ENCODE data around the gene TEX29. TPM values are rescaled to one million over a fixed set of nuclear protein-coding genes. Genes with fewer than 3 reads are reported as not detected.

TEX29 gene
- total and polyA plus RNA-seq, 9 of the 15 experiments (the other 6 are each of a cell fraction or from before 2014, with no cell fraction given) = 0.11 TPM; not detected in 7

DNA sequence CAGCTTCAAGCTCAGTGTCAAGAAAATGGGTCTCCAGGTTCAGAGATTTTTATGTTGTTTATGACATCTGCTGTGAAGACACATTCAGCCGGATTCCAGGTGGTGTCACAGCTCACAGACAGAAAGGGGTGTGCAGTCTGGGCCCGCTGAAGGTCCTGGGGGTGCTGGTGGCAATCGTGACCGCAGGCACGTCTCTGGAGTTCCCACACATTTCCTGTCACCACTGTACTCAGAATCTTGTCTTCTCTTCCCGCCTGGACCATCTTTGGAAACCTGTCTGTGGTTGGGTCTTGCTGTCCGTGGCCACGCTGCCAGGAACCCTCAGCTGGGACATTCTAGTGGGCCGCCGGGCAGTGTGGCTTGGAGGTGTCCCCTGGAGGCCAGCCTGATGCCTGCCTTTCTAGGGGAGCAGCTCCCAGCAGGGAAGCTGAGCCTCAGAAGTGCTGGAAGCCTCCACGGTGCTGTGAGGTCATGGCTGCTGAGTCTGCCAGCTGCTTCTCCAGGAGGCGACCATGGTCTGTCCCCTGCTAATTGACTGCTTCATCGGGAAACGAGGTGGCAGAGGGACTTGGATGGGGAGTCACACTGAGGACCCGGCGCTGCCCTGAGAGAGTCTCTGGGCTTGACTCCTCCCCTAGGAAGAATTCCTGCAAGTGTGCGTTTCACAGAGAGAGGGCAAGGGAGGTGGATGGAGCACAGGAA is 3.7 kb downstream of the TEX29 start:
- Histone ChIP-seq H3K27me3 (ENCODE audit: control insufficient read depth in 2 of 2, insufficient read depth in 2 of 2, low read length in 2 of 2) (peaks cover 5 to 85% of the 10 kb centered on the region in 2 experiments; a peak in 4 of 5 replicates), H3K4me1 (replicated peaks in 1 of 2; ENCODE audit: control insufficient read depth in 2 of 2, insufficient read depth in 2 of 2, low read length in 2 of 2) (peaks cover 0 to 6% of the 10 kb centered on the region in 2 experiments; a peak in 2 of 5 replicates), H3K79me2 (ENCODE audit: control insufficient read depth, insufficient read depth, low read length) (no peaks in the 10 kb centered on the region), H3K4me3 (no peak overlapping the region), H2AFZ (ENCODE audit: low read depth, low read length) (no peak overlapping the region), H3K9me3 (replicated peaks; ENCODE audit: control insufficient read depth, insufficient read depth, low read depth, low read length) (no peaks in the 10 kb centered on the region), H3K4me2 (ENCODE audit: insufficient read depth, low read length) (no peak overlapping the region), H3K36me3 (ENCODE audit: control insufficient read depth, insufficient read depth, low read length) (no peaks in the 10 kb centered on the region), H3K9ac (ENCODE audit: insufficient read depth in 1 of 2, low read depth in 2 of 2, low read length in 2 of 2) (no peak overlapping the region), H4K20me1 (replicated peaks; ENCODE audit: control insufficient read depth, insufficient read depth, low read length) (no peaks in the 10 kb centered on the region), H3K9me1 (ENCODE audit: control insufficient read depth, insufficient read depth, low read length) (no peaks in the 10 kb centered on the region), H3K27ac (ENCODE audit: extremely low read depth, low read depth, low read length) (no peak overlapping the region)
- ATAC-seq (no peak), DNase-seq (ENCODE audit: extremely low read depth in 1 of 4, low spot score in 3 of 4) (no peak), FAIRE-seq (no peak)
- ChIA-PET POLR2A (no interaction called here), CTCF (ENCODE audit: low intra/inter-chr PET ratio) (no interaction called here)
- 0% methylated on average over 13 of the region's 17 CpGs for WGBS (ENCODE audit: insufficient coverage, low coverage, missing lambda C conversion rate)
- intact Hi-C loops (cut with micrococcal nuclease) (no loop called here), in situ Hi-C loops (cut with MboI) (no loop called here)
- TF ChIP-seq PHB (CRISPR knock-in tag; IDR thresholded peaks at IDR 0.05) (no peak), EP300 (IDR thresholded peaks at IDR 0.05; ENCODE audit: low read length) (no peak)
- no TSS peak for BruUV-seq (replicated peaks)

DNA sequence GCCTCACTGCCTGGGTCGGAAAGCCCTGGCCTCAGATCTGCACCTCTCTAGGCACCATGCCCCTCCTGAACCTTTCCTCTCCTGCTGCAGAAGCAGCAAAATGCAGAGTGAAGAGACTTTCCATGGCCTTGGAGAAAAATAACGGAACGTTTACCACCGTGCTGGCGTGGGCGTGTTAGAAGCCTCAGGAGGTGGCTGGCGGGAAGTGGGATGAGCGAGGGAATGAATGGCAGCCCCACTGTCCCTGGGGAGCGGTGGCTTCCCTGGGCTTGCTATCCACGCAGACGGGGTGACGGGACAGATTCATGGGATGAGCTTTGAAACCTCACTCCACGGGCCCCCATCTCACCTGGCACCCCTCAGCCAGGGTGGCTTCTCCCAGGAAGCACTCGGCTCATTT is 4.3 kb downstream of the TEX29 start:
- in situ Hi-C loops (cut with MboI) = no loop called here
- Histone ChIP-seq H3K27me3 (ENCODE audit: control insufficient read depth in 2 of 2, insufficient read depth in 2 of 2, low read length in 2 of 2) (peaks cover 5 to 85% of the 10 kb centered on the region in 2 experiments; a peak in 4 of 5 replicates), H3K4me3 (no peak overlapping the region), H3K4me2 (ENCODE audit: insufficient read depth, low read length) (no peak overlapping the region), H3K9ac (ENCODE audit: insufficient read depth in 1 of 2, low read depth in 2 of 2, low read length in 2 of 2) (no peak overlapping the region), H4K20me1 (replicated peaks; ENCODE audit: control insufficient read depth, insufficient read depth, low read length) (no peaks in the 10 kb centered on the region), H3K27ac (ENCODE audit: extremely low read depth, low read depth, low read length) (no peak overlapping the region), H3K36me3 (ENCODE audit: control insufficient read depth, insufficient read depth, low read length) (no peaks in the 10 kb centered on the region), H3K4me1 (replicated peaks in 1 of 2; ENCODE audit: control insufficient read depth in 2 of 2, insufficient read depth in 2 of 2, low read length in 2 of 2) (peaks cover 0 to 6% of the 10 kb centered on the region in 2 experiments; a peak in 2 of 5 replicates), H3K79me2 (ENCODE audit: control insufficient read depth, insufficient read depth, low read length) (no peaks in the 10 kb centered on the region), H3K9me3 (replicated peaks; ENCODE audit: control insufficient read depth, insufficient read depth, low read depth, low read length) (no peaks in the 10 kb centered on the region), H3K9me1 (ENCODE audit: control insufficient read depth, insufficient read depth, low read length) (no peaks in the 10 kb centered on the region), H2AFZ (ENCODE audit: low read depth, low read length) (no peak overlapping the region)
- WGBS (ENCODE audit: insufficient coverage, low coverage, missing lambda C conversion rate) = 0% methylated on average over 8 of the region's 14 CpGs
- DNase-seq (ENCODE audit: extremely low read depth in 1 of 4, low spot score in 3 of 4) (no peak), ATAC-seq (no peak), FAIRE-seq (no peak)
- no peak for TF ChIP-seq SREBF2 (CRISPR knock-in tag; IDR thresholded peaks at IDR 0.05)
- no TSS peak for BruUV-seq (replicated peaks)
- ChIA-PET POLR2A (no interaction called here), CTCF (ENCODE audit: low intra/inter-chr PET ratio) (no interaction called here)
- intact Hi-C loops (cut with micrococcal nuclease) = no loop called here

Measured in K562 (cell line).